Psoas muscle (tissue), 8 donors: ENCODE measurements around the gene LMF1. TPM values are rescaled to one million over a fixed set of nuclear protein-coding genes. Genes with fewer than 3 reads are reported as not detected.

ENCODE experiments used
- ATAC-seq, 4 donors: fragments of 200-7000 bp; cut with Tn5 transposase; one replicate each; pipeline ENCODE4 v1.9.1; 2020; ENCODE audit warnings: moderate library complexity in 3 of 4, mild to moderate bottlenecking in 2 of 4
- DNase-seq, 2 donors: peaks; one replicate each; pipeline ENCODE4 v3.0.0-alpha.2; 2020
- H3K27ac ChIP-seq: fragments of 200-600 bp; one replicate; pipeline ENCODE4 v1.8.0; 2022
- H3K27me3 ChIP-seq, 3 donors: fragments of 200-600 bp in 1 of 3; one replicate each; pipeline versions ENCODE4 v1.6.1 to v1.8.0; 2013 to 2022; ENCODE audit warnings: low read length in 2 of 3, mild to moderate bottlenecking in 2 of 3, moderate library complexity in 1 of 3; ENCODE audit not compliant: insufficient read depth in 3 of 3
- H3K36me3 ChIP-seq, 2 donors: fragments of 200-600 bp in 1 of 2; one replicate each; pipeline versions ENCODE4 v1.6.1 to v1.8.0; 2013 to 2022; ENCODE audit warnings: low read depth in 1 of 2, mild to moderate bottlenecking in 1 of 2, moderate library complexity in 1 of 2; ENCODE audit not compliant: insufficient read depth in 1 of 2
- H3K4me1 ChIP-seq: fragments of 200-600 bp; one replicate; pipeline ENCODE4 v1.8.0; 2022
- H3K4me3 ChIP-seq: fragments of 200-600 bp; one replicate; pipeline ENCODE4 v1.8.0; 2022; ENCODE audit warnings: mild to moderate bottlenecking
- H3K9me3 ChIP-seq: fragments of 200-600 bp; one replicate; pipeline ENCODE4 v1.8.0; 2022
- WGBS, 3 donors: extraction: QIAGEN DNeasy Blood & Tissue Kit; methylation state at CpG; one replicate each; pipeline versions ENCODE4 v1.1.6 to v1.1.7; 2013; 5-methylcytosine and 5-hydroxymethylcytosine counted together
- intact Hi-C, 2 donors: fragments of 100-400 bp; cut with DNase I; formaldehyde crosslinking; loops; one replicate each; pipeline versions ENCODE4 v1.11.0 to v1.14.2; 2022
- polyA plus RNA-seq, 3 donors: library from polyadenylated mRNA; stranded (reverse); fragments of 200-250 nt; gene quantifications; one replicate each; pipeline ENCODE4 v1.2.3, GENCODE V29; 2013
- total RNA-seq, 4 donors: library from RNA; stranded (reverse); fragmentation: NEBNext Ultra II Directional in 2 of 4; extraction: Animal tissue kit (Norgen Biotek cat#: 25700) in 2 of 4; gene quantifications; one replicate each; pipeline versions ENCODE4 v1.2.1 to v1.2.4, GENCODE V29; 2021 to 2023
- TF ChIP-seq, protein P1 (sequence below): fragments of 200-600 bp; IDR thresholded peaks from one replicate; pipeline ENCODE4 v1.8.0; 2022; ENCODE audit warnings: antibody characterized with exemption
- donor health status: healthy with polysubstance abuse.
- donor health status: DM: no; HTN: no; CAD: no; lungs with moderate emphysema.
- donor health status: Bipolar disorder and iron deficiency.
- donor health status: healthy.
- donor health status: DM: yes; HTN: yes; CAD: no.
- donor health status: DM: no; HTN: no; CAD: no.
- donor health status: DM: no; HTN: no; CAD: no.
- donor health status: DM: yes; HTN: yes; CAD: no.

LMF1 gene
- total and polyA plus RNA-seq, 7 donors = 1.9 to 9.0 (median 4.0) TPM

DNA sequence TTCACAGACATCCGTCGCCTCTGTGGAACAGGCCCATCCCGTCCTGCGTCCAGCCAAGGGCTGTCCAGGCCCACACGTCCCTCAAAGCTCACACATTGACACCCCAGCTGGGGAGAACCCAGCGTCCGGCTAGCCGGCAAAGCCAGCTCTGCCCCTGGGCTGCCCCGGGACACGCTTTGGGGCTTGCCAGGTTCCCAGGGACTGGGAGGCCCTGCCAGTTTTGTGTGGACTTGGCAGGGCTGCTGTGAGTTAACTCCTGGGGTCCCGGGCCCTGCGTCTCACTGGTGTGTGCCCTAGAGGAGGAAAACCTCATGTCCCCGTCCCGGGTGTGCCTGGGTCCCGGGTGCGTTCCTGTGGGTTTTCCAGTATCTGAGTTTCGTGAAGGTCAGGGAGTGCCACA is 17.1 kb upstream of the LMF1 start:
- TF ChIP-seq, protein P1, sequence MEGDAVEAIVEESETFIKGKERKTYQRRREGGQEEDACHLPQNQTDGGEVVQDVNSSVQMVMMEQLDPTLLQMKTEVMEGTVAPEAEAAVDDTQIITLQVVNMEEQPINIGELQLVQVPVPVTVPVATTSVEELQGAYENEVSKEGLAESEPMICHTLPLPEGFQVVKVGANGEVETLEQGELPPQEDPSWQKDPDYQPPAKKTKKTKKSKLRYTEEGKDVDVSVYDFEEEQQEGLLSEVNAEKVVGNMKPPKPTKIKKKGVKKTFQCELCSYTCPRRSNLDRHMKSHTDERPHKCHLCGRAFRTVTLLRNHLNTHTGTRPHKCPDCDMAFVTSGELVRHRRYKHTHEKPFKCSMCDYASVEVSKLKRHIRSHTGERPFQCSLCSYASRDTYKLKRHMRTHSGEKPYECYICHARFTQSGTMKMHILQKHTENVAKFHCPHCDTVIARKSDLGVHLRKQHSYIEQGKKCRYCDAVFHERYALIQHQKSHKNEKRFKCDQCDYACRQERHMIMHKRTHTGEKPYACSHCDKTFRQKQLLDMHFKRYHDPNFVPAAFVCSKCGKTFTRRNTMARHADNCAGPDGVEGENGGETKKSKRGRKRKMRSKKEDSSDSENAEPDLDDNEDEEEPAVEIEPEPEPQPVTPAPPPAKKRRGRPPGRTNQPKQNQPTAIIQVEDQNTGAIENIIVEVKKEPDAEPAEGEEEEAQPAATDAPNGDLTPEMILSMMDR = no peak
- no peak for ATAC-seq
- Histone ChIP-seq H3K4me3 (no peak overlapping the region), H3K4me1 (no peaks in the 10 kb centered on the region), H3K9me3 (no peaks in the 10 kb centered on the region), H3K27me3 (peaks cover 0 to 81% (median 29%) of the 10 kb centered on the region in 3 donors), H3K36me3 (no peaks in the 10 kb centered on the region), H3K27ac (no peak overlapping the region)
- DNase-seq = no peak
- WGBS, 3 donors = 25 to 51% (median 33%) methylated on average over 16 to 17 of the region's 17 CpGs
- intact Hi-C loops = no loop called here

DNA sequence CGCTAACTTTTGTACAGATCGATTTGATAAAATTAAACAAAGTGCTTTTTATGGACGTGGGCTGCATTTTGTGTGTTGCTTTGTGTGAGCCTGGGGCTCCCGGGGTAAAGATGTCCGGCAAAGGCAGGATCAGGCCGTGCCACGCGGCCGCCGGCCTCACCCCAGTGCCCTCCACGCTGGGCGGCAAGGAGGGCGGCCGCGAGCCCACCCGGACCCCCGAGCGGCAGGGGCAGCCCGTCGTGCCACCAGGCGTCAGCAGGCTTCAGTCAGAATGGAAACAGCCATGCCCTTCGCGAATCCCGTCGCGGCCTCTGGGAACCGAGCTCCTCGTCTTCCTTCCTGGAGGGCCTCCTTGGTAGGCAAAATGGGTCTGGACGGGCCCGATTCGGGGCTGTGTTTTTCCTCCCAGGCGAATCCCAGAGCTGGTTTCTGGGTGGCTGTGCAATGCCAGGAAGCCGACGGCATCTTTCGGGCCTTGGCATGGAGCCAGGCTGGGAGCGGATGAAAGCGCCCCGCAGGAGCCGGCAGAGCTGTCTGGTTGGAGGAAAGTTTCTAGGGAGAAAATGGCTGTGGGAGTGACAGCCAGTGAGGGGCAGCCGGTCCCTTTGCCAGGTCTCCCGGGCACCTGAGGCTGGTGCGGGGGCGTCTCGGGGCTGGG is 16.3 kb upstream of the LMF1 start:
- Histone ChIP-seq H3K27ac (no peak overlapping the region), H3K36me3 (no peaks in the 10 kb centered on the region), H3K4me3 (no peak overlapping the region), H3K9me3 (no peaks in the 10 kb centered on the region), H3K27me3 (peaks cover 0 to 89% (median 31%) of the 10 kb centered on the region in 3 donors), H3K4me1 (peaks cover 3% of the 10 kb centered on the region)
- intact Hi-C loops = no loop called here
- ATAC-seq = no peak
- TF ChIP-seq, protein P1 = no peak
- no peak for DNase-seq
- 42 to 54% (median 45%) methylated on average over 43 to 44 of the region's 44 CpGs for WGBS, 3 donors

DNA sequence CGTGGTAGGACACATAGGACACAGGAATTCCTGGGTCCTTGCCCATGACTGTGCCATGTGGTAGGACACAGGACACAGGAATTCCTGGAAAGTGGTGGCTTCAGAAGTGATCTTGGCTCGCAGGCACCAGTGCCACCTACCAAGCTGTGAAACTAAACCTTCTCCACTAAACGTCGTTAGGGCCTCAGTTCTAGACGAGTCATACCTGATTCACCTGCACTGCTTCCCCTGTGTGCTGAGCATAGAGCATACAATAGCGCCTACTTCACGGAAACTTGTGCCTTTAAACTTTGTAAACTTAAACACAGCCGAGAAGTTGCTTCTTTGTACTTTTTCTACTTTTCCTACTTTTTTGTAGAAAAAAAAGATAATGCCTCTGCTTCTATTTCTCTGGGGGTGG is 15.6 kb upstream of the LMF1 start:
- TF ChIP-seq, protein P1 = no peak
- intact Hi-C loops = no loop called here
- peaks cover 3% of the 10 kb centered on the region for H3K4me1 ChIP-seq
- WGBS, 3 donors = 59 to 75% (median 65%) methylated on average over 8 of the region's 8 CpGs
- no peaks in the 10 kb centered on the region for H3K36me3 ChIP-seq
- ATAC-seq (no peak), DNase-seq (no peak)
- no peak overlapping the region for H3K4me3 ChIP-seq
- peaks cover 0 to 92% (median 34%) of the 10 kb centered on the region in 3 donors for H3K27me3 ChIP-seq
- H3K27ac ChIP-seq = no peak overlapping the region
- no peaks in the 10 kb centered on the region for H3K9me3 ChIP-seq

DNA sequence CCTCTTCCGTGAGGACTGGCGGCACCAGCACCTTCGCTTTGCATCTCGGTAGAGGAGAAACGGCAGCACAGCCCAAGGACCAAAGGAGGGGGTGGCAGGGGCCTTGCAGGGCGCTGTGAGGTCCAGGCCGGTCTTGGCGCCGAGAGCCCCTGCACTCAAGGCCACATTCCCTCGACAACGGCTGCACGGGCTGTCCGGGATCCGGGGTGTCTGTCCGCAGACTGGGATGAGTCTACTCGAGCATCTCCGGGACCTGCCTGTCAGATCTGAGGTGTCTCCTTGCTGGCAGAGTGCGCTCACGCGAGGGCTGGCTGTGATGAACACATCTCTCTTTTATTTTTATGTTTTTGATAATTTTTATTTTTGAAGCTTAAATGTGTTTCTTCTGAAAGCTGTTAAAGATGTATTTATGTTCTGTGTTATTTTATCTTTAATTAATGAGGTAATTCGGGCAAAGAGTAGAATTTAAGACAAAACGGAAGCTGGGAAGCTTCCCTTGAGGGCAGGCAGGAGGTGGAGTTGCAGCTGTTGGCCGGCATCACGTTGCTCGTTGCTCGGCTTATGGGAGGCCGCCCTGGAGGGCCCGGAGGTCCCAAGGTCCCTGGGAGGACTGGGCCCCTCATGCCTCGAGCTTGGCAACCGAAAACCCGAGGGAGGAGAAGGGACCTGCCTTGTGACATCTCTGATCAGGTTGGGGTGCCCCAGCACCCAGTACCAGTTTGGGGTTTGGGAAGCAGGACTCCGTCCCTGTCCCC is 15.0 kb upstream of the LMF1 start:
- intact Hi-C loops = no loop called here
- 56 to 68% (median 63%) methylated on average over 32 of the region's 32 CpGs for WGBS, 3 donors
- Histone ChIP-seq H3K4me3 (no peak overlapping the region), H3K27me3 (peaks cover 0 to 88% (median 36%) of the 10 kb centered on the region in 3 donors), H3K36me3 (no peaks in the 10 kb centered on the region), H3K9me3 (no peaks in the 10 kb centered on the region), H3K27ac (no peak overlapping the region), H3K4me1 (peaks cover 3% of the 10 kb centered on the region)
- no peak for ATAC-seq
- TF ChIP-seq, protein P1 = no peak
- DNase-seq = no peak
